IMR-90 (cell line): ENCODE measurements around the gene MYCBP. TPM values are rescaled to one million over a fixed set of nuclear protein-coding genes. Genes with fewer than 3 reads are reported as not detected.

Experiments
- ATAC-seq: fragments of 200-7000 bp; cut with Tn5 transposase; 2 replicates; pipeline ENCODE4 v1.9.1; 2020; ENCODE audit warnings: low read depth, mild to moderate bottlenecking, moderate library complexity
- BruUV-seq: library from RNA; stranded (reverse); fragments of 400-500 nt; replicated peaks from 2 replicates; lab custom pipeline; 2021; lab: Mats Ljungman, UMichigan
- CTCF ChIA-PET: fragments of 300-600 bp; formaldehyde crosslinking; extraction: SDS; loops from one replicate; lab custom pipeline; 2021; ENCODE audit warnings: antibody characterized with exemption; lab: Yijun Ruan, JAX
- POLR2A ChIA-PET: fragments of 300-600 bp; sonication (Branson Sonifier 250); formaldehyde crosslinking; loops from one replicate; lab custom pipeline; 2022; ENCODE audit warnings: antibody characterized with exemption; ENCODE audit not compliant: unreplicated experiment; lab: Charles Lee
- DNase-seq: peaks from one replicate; pipeline ENCODE4 v3.0.0; 2013
- H2AFZ ChIP-seq: replicated peaks from 2 replicates; pipeline ENCODE3; 2013; ENCODE audit warnings: low read length, mild to moderate bottlenecking; ENCODE audit not compliant: poor library complexity
- H2AK5ac ChIP-seq: 2 replicates; pipeline ENCODE4 v1.6.1; 2013; ENCODE audit warnings: low read depth, low read length, inconsistent platforms
- H2AK9ac ChIP-seq: replicated peaks from 2 replicates; pipeline ENCODE3; 2013; ENCODE audit warnings: mild to moderate bottlenecking, low read depth, low read length, moderate library complexity; ENCODE audit not compliant: poor library complexity
- H2BK120ac ChIP-seq: 2 replicates; pipeline ENCODE4 v1.6.1; 2013; ENCODE audit warnings: low read depth, low read length, inconsistent platforms
- H2BK15ac ChIP-seq: 3 replicates; pipeline ENCODE4 v1.6.1; 2013; ENCODE audit warnings: low read depth, low read length, inconsistent platforms
- H2BK20ac ChIP-seq: 2 replicates; pipeline ENCODE4 v1.6.1; 2013; ENCODE audit warnings: low read depth, mild to moderate bottlenecking, inconsistent platforms, low read length, moderate library complexity
- H2BK5ac ChIP-seq: 2 replicates; pipeline ENCODE4 v1.6.1; 2013; ENCODE audit warnings: mild to moderate bottlenecking, low read depth, low read length, inconsistent platforms; ENCODE audit not compliant: poor library complexity, severe bottlenecking
- H3K14ac ChIP-seq: replicated peaks from 2 replicates; pipeline ENCODE4 v1.6.1; 2013; ENCODE audit warnings: low read depth, low read length, inconsistent platforms
- H3K18ac ChIP-seq: 2 replicates; pipeline ENCODE4 v1.6.1; 2013; ENCODE audit warnings: low read depth, low read length, control low read depth
- H3K23ac ChIP-seq: 2 replicates; pipeline ENCODE4 v1.6.1; 2013; ENCODE audit warnings: low read depth, low read length, inconsistent platforms
- H3K27ac ChIP-seq: 2 replicates; pipeline ENCODE4 v1.5.1; 2013; ENCODE audit warnings: mild to moderate bottlenecking, control low read depth, low read length; ENCODE audit not compliant: insufficient read depth
- H3K27me3 ChIP-seq: 2 replicates; pipeline ENCODE4 v1.6.1; 2013; ENCODE audit warnings: low read length; ENCODE audit not compliant: control insufficient read depth, insufficient read depth
- H3K36me3 ChIP-seq: 2 replicates; pipeline ENCODE4 v1.6.1; 2013; ENCODE audit warnings: low read length, mixed read lengths; ENCODE audit not compliant: control insufficient read depth, insufficient read depth
- H3K4ac ChIP-seq: 2 replicates; pipeline ENCODE4 v1.6.1; 2013; ENCODE audit warnings: low read depth, low read length, inconsistent platforms
- H3K4me1 ChIP-seq: 2 replicates; pipeline ENCODE4 v1.6.1; 2013; ENCODE audit warnings: low read length, mixed read lengths; ENCODE audit not compliant: control insufficient read depth, insufficient read depth
- H3K4me2 ChIP-seq: 2 replicates; pipeline ENCODE4 v1.6.1; 2013; ENCODE audit warnings: low read depth, mild to moderate bottlenecking, control low read depth, low read length, moderate library complexity
- H3K4me3 ChIP-seq: 2 replicates; pipeline ENCODE4 v1.5.1; 2013; ENCODE audit warnings: low read depth, mild to moderate bottlenecking, control low read depth, low read length, moderate library complexity; ENCODE audit not compliant: insufficient read depth
- H3K56ac ChIP-seq: 2 replicates; pipeline ENCODE4 v1.6.1; 2013; ENCODE audit warnings: low read length, inconsistent platforms; ENCODE audit not compliant: insufficient read depth; ENCODE audit errors: extremely low read depth
- H3K79me1 ChIP-seq, 2 experiments: 2 replicates each; pipeline ENCODE4 v1.6.1; 2013; ENCODE audit warnings: low read length in 2 of 2, inconsistent platforms in 1 of 2, low read depth in 1 of 2
- H3K9ac ChIP-seq: 2 replicates; pipeline ENCODE4 v1.6.1; 2013; ENCODE audit warnings: low read depth, low read length, control low read depth
- H3K9me1 ChIP-seq: 2 replicates; pipeline ENCODE4 v1.6.1; 2013; ENCODE audit warnings: low read length, inconsistent platforms; ENCODE audit not compliant: insufficient read depth
- H3K9me3 ChIP-seq: 2 replicates; pipeline ENCODE4 v1.6.1; 2013; ENCODE audit warnings: low read length; ENCODE audit not compliant: control insufficient read depth, insufficient read depth
- H4K20me1 ChIP-seq: 2 replicates; pipeline ENCODE4 v1.6.1; 2013; ENCODE audit warnings: low read length, inconsistent platforms; ENCODE audit not compliant: insufficient read depth
- H4K5ac ChIP-seq: 2 replicates; pipeline ENCODE4 v1.6.1; 2013; ENCODE audit warnings: mild to moderate bottlenecking, low read depth, low read length, control low read depth
- H4K8ac ChIP-seq, 2 experiments: 2 replicates each; pipeline ENCODE4 v1.6.1; 2013; ENCODE audit warnings: low read depth in 2 of 2, low read length in 2 of 2, control low read depth in 1 of 2, inconsistent platforms in 1 of 2
- H4K91ac ChIP-seq: 2 replicates; pipeline ENCODE4 v1.6.1; 2013; ENCODE audit warnings: low read depth, low read length, inconsistent platforms; ENCODE audit not compliant: insufficient read depth
- BHLHE40 ChIP-seq: fragments of 150-350 bp; IDR thresholded peaks from 2 replicates; pipeline ENCODE4 v1.6.1; 2016; ENCODE audit warnings: mild to moderate bottlenecking, low read depth, low read length
- CEBPB ChIP-seq: IDR thresholded peaks from 2 replicates; pipeline ENCODE4 v1.6.1; 2012; ENCODE audit warnings: low read depth, low read length, improper control_type of control experiment
- CHD1 ChIP-seq: IDR thresholded peaks from 2 replicates; pipeline ENCODE4 v1.6.1; 2012; ENCODE audit warnings: low read depth, low read length, improper control_type of control experiment
- CTCF ChIP-seq: conservative IDR thresholded peaks from 2 replicates; pipeline ENCODE4 v1.5.1; 2012; ENCODE audit warnings: mild to moderate bottlenecking, low read depth, low read length, improper control_type of control experiment
- ELK1 ChIP-seq: fragments of 150-350 bp; IDR thresholded peaks from 2 replicates; pipeline ENCODE4 v1.6.1; 2016; ENCODE audit warnings: low read depth, mild to moderate bottlenecking, low read length, moderate library complexity, borderline replicate concordance
- FOS ChIP-seq: fragments of 150-350 bp; IDR thresholded peaks from 2 replicates; pipeline ENCODE4 v1.6.1; 2016; ENCODE audit warnings: low read depth, low read length
- MAFK ChIP-seq: IDR thresholded peaks from 2 replicates; pipeline ENCODE4 v1.6.1; 2012; ENCODE audit warnings: low read depth, low read length, improper control_type of control experiment
- MAZ ChIP-seq: IDR thresholded peaks from 2 replicates; pipeline ENCODE4 v1.6.1; 2012; ENCODE audit warnings: low read depth, mild to moderate bottlenecking, low read length, improper control_type of control experiment, moderate library complexity, borderline replicate concordance
- MXI1 ChIP-seq: IDR thresholded peaks from 2 replicates; pipeline ENCODE4 v1.6.1; 2012; ENCODE audit warnings: low read depth, mild to moderate bottlenecking, low read length, moderate library complexity, borderline replicate concordance
- NFE2L2 ChIP-seq: fragments of 150-350 bp; IDR thresholded peaks from 2 replicates; pipeline ENCODE4 v1.6.1; 2016; ENCODE audit warnings: low read depth, mild to moderate bottlenecking, low read length
- POLR2A ChIP-seq: IDR thresholded peaks from 2 replicates; pipeline ENCODE4 v1.6.1; 2012; ENCODE audit warnings: mild to moderate bottlenecking, low read depth, low read length
- RAD21 ChIP-seq: IDR thresholded peaks from 2 replicates; pipeline ENCODE4 v1.6.1; 2012; ENCODE audit warnings: low read length, improper control_type of control experiment
- RCOR1 ChIP-seq: IDR thresholded peaks from 2 replicates; pipeline ENCODE4 v1.6.1; 2012; ENCODE audit warnings: mild to moderate bottlenecking, low read length, improper control_type of control experiment; ENCODE audit not compliant: insufficient replicate concordance
- SMC3 ChIP-seq: fragments of 150-350 bp; IDR thresholded peaks from 2 replicates; pipeline ENCODE4 v1.6.1; 2016; ENCODE audit warnings: low read depth, mild to moderate bottlenecking, antibody characterized with exemption, low read length, moderate library complexity
- USF2 ChIP-seq: fragments of 150-350 bp; IDR thresholded peaks from 2 replicates; pipeline ENCODE4 v1.6.1; 2017; ENCODE audit warnings: mild to moderate bottlenecking, antibody characterized with exemption, low read length, low read depth
- WGBS, 2 experiments: methylation state at CpG; one replicate each; pipeline versions ENCODE4 v1.1.5 to v1.1.7; 2013; ENCODE audit warnings: missing lambda C conversion rate in 2 of 2; ENCODE audit not compliant: insufficient read length in 1 of 2; ENCODE audit errors: extremely low coverage in 2 of 2; 5-methylcytosine and 5-hydroxymethylcytosine counted together
- dilution Hi-C: fragments of 300-500 bp; cut with HindIII; formaldehyde crosslinking; loops from one replicate; pipeline ENCODE4 v1.14.3; 2018; ENCODE audit warnings: low sequenced_read_pairs; ENCODE audit not compliant: unreplicated experiment
- in situ Hi-C: fragments of 300-500 bp; cut with MboI; formaldehyde crosslinking; loops from 3 replicates; pipeline ENCODE4 v1.14.3; 2019; ENCODE audit warnings: low sequenced_read_pairs, inconsistent platforms, mixed read lengths
- intact Hi-C: fragments of 100-400 bp; cut with micrococcal nuclease; formaldehyde crosslinking; loops from 2 replicates; pipeline ENCODE4 v1.10.0; 2022
- polyA plus RNA-seq, 3 experiments: library from polyadenylated mRNA; depleted of rRNA; stranded (reverse); fragments of >200 nt; gene quantifications; 2 replicates each; pipeline ENCODE4 v1.2.3, GENCODE V29; 2012; ENCODE audit warnings: low replicate concordance in 1 of 3
- total RNA-seq: library from RNA; depleted of rRNA; stranded (reverse); fragments of >200 nt; gene quantifications from 2 replicates; pipeline ENCODE4 v1.2.3, GENCODE V29; 2012

The MYCBP gene
- total and polyA plus RNA-seq, 2 of the 4 experiments (the other 2 are of a cell fraction): 9.9 to 11.9 TPM

GRCh38 chr1:38815903-38816627 lies 57.1 kb downstream of the MYCBP start:
- Histone ChIP-seq H3K27me3 (peaks cover 68% of the 10 kb centered on the region), H2AFZ (peak overlapping the region; percentile 19), H3K9ac (no peak overlapping the region), H3K9me3 (peaks cover 9% of the 10 kb centered on the region; the same call in 1 of the 2 replicates), H3K4me3 (no peak overlapping the region), H4K20me1 (no peaks in the 10 kb centered on the region), H4K5ac (no peak overlapping the region), H2BK120ac (no peak overlapping the region), H3K79me1 (no peaks in the 10 kb centered on the region), H2AK9ac (no peak overlapping the region), H3K4ac (no peak overlapping the region), H3K36me3 (no peaks in the 10 kb centered on the region), H3K23ac (no peak overlapping the region), H4K91ac (no peak overlapping the region), H3K9me1 (no peaks in the 10 kb centered on the region), H2AK5ac (no peak overlapping the region), H3K4me1 (no peaks in the 10 kb centered on the region; the same call in 1 of the 2 replicates), H2BK20ac (no peak overlapping the region), H3K4me2 (no peak overlapping the region; the same call in 1 of the 2 replicates), H3K56ac (no peak overlapping the region), H3K14ac (no peak overlapping the region), H3K27ac (no peak overlapping the region), H3K18ac (no peak overlapping the region), H2BK15ac (no peak overlapping the region), H4K8ac (no peak overlapping the region), H2BK5ac (no peak overlapping the region)
- BruUV-seq: no TSS peak
- 11% methylated on average over 8 of the region's 36 CpGs; no CpG with 5 or more reads in 1 of the 2 experiments for WGBS, 2 experiments
- intact Hi-C loops (no loop called here), in situ Hi-C loops (loop anchor here (25.0 kb wide), 1 partner anchor 1204 kb away; no protein-coding TSS in a partner anchor), dilution Hi-C loops (no loop called here)
- ATAC-seq: no peak
- POLR2A ChIA-PET: no interaction called here
- CTCF ChIA-PET: no interaction called here
- DNase-seq: no peak
- no peak for TF ChIP-seq CHD1
- no peak for TF ChIP-seq FOS
- no peak for TF ChIP-seq RAD21
- TF ChIP-seq MXI1: no peak
- TF ChIP-seq CTCF: no peak
- TF ChIP-seq SMC3: no peak
- no peak for TF ChIP-seq POLR2A
- TF ChIP-seq ELK1: no peak
- no peak for TF ChIP-seq RCOR1
- no peak for TF ChIP-seq MAZ
- TF ChIP-seq BHLHE40: no peak
- no peak for TF ChIP-seq USF2
- no peak for TF ChIP-seq NFE2L2
- TF ChIP-seq MAFK: no peak
- no peak for TF ChIP-seq CEBPB
